Fibroblast of the aortic adventitia (primary cell): ENCODE results near the gene ADGRG3. TPM values are rescaled to one million over a fixed set of nuclear protein-coding genes. Genes with fewer than 3 reads are reported as not detected.

Source experiments
- DNase-seq: peaks from one replicate; pipeline ENCODE4 v3.0.0-alpha.2; 2010; ENCODE audit warnings: low read depth
- H3K4me3 ChIP-seq: 2 replicates; pipeline ENCODE4 v1.5.1; 2011; ENCODE audit warnings: low read depth, mild to moderate bottlenecking, control low read depth, low read length, moderate library complexity
- total RNA-seq: library from RNA; depleted of rRNA; stranded (reverse); fragments of >200 nt; gene quantifications from 2 replicates; pipeline ENCODE4 v1.2.3, GENCODE V29; 2012; ENCODE audit warnings: low replicate concordance
- TF ChIP-seq, protein P1 (sequence below): IDR thresholded peaks from 2 replicates; pipeline ENCODE4 v1.5.1; 2011; ENCODE audit warnings: mild to moderate bottlenecking, low read length, control low read depth, inconsistent platforms; ENCODE audit not compliant: insufficient read depth

Gene ADGRG3
- total RNA-seq, 1 donor, result not detected

DNA sequence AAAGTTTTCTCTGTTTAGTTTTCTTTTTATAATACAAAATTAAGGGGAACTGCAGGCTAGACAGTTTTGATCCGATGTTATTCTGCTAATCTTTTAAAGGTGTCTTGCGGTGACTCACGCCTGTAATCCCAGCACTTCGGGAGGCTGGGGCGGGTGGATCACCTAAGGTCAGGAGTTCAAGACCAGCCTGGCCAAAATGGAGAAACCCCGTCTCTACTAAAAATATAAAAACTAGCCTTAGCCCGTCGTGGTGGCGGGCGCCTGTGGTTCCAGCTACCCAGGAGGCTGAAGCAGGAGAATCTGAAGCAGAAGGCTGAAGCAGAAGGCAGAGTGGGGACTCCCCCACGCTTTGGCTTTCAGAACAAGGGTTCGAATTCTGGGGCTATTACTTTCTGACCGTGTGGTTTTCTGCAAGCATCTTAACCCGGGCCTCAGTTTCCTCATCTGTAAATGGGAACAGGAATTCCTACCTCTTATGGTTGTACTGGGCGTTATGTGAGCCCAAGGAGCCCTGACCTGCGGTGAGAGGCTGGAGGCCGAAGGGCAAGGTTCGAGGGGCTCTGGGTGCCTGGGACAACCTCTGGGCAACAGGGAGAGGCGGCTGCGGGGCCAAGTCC is 66.3 kb downstream of the ADGRG3 start:
- H3K4me3 ChIP-seq, result peak overlapping the region; percentile 88
- no peak for DNase-seq
- TF ChIP-seq, protein P1, sequence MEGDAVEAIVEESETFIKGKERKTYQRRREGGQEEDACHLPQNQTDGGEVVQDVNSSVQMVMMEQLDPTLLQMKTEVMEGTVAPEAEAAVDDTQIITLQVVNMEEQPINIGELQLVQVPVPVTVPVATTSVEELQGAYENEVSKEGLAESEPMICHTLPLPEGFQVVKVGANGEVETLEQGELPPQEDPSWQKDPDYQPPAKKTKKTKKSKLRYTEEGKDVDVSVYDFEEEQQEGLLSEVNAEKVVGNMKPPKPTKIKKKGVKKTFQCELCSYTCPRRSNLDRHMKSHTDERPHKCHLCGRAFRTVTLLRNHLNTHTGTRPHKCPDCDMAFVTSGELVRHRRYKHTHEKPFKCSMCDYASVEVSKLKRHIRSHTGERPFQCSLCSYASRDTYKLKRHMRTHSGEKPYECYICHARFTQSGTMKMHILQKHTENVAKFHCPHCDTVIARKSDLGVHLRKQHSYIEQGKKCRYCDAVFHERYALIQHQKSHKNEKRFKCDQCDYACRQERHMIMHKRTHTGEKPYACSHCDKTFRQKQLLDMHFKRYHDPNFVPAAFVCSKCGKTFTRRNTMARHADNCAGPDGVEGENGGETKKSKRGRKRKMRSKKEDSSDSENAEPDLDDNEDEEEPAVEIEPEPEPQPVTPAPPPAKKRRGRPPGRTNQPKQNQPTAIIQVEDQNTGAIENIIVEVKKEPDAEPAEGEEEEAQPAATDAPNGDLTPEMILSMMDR, result no peak

DNA sequence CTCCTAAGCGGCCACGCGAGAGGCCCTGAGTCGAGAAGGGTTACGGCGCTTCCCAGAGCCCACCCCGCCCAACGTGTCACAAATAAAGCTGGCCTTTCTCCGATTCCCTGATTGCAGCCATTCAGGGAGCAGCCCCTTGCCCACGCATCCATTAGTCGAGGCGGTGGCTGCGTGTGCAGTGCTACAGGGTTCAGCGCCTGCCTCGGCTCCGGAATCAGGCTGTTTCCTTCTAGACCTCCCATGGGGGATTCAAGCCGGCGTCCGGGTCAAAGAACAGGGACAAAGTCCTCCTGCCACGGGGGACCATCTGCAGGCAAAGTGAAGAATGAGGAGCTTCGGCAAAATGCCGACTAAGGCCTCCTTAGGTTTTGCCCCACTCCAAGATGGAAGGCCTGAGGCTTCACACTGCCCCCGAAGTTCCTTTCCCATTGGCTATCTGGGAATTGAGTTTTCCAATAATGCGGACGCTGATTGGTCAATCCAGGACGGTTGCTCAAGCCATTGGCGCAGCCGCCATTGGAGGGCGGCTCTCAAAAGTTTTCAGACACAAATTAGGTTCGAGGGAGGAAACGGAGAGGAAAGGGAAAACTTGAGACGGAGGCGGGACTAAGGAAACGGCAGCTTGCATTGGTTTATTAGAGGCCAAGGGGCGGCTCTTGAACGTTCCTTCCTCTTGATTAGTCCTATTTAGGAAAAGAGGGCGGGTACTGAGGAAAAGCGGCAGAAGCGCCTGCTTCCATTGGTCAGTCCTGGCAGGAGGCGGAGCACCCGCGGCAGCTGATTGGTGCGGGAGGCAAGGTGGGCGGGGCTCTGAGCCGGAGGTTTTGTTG is 67.0 kb downstream of the ADGRG3 start:
- TF ChIP-seq, protein P1, result no peak
- peak; percentile 100 for DNase-seq
- peak overlapping the region; percentile 99 for H3K4me3 ChIP-seq

DNA sequence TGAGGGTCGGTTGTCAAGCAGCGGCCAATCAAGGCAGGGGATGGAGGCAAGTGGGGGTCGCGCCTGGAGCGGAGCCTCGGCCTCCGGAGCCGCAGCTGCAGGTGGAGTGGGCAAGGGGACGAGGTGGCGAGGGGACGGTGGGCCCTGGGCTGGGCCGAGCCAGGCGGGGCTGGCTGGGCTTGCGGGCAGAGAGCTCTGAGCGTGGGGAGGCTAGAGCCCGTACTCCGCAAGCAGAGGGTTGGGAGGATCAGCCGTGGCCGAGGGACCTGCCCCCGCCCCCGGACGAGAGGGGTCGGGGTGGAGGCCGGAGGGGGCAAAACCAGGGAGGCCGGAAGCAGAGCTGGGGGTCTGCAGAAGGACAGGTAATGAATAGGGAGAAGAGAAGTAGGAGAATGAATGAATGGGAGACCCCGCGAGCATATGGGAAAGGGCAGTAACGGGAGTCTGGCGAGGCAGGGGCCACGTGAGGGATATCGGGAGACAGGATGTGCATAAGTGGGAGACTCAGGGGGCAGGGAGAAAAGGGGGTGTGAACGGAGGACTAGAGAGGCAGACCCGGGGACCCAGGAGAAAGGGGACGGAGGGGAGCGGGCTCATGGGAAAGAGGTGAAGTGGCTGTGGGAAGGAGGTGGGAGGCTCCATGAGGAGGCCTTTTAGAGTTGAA is 67.8 kb downstream of the ADGRG3 start, which contains the start of gene KATNB1:
KATNB1 (plus strand) TSS at position 16 of the 664 bp plus-strand sequence. CDS start 1,474 bp downstream, outside the sequence.
- no peak for DNase-seq
- TF ChIP-seq, protein P1, result no peak

DNA sequence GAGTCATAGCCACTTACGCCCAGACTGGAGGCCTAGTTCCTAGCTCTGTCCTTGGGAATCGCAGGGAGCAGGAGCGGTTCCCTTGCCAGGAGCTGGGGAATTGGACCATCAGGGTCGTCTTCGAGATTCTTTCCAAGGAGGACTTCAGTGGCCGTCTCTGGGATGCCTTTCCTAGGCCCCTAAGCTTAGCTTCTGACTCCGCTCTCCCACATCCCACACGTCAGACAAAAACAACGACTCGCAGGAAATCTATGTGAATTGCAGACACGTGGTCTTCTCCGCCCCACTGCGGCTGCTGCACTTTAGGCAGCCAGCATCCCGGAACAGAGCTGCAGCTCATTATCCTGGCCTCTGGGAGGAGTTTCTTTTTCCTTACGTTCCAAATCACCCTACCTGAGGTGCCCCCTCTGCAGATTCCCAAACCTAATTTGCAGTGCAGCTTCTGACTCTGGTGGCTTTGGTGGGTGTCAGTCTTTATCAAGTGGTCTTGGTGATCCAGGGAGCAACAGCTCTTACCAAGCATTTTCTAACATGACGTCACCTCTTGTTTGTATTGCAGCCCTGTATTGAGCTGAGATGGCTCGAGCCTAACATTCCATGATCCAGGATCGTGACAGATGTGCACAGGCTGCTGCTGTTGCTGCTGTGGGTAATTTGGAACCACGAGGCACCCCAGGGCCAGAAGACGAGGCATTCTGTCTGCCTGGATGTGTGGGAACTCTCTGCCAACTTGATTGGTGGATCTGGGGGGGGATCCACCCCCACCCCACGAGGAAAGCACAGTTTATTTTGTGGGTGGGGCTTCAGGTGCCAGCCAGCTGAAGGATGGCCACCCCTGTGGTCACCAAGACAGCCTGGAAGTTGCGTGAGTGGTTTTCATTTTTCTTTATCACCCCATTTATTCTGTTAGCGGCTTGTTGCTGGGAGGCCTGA is 68.6 kb downstream of the ADGRG3 start:
- peak overlapping the region; percentile 99 for H3K4me3 ChIP-seq
- DNase-seq, result peak; percentile 75
- TF ChIP-seq, protein P1, result peak; percentile 26

More for the DNA sequence above, 67.8 kb downstream of the ADGRG3 start, which contains the start of gene KATNB1:
- H3K4me3 ChIP-seq, result peak within 1 kb of the TSS; percentile 99

DNA sequence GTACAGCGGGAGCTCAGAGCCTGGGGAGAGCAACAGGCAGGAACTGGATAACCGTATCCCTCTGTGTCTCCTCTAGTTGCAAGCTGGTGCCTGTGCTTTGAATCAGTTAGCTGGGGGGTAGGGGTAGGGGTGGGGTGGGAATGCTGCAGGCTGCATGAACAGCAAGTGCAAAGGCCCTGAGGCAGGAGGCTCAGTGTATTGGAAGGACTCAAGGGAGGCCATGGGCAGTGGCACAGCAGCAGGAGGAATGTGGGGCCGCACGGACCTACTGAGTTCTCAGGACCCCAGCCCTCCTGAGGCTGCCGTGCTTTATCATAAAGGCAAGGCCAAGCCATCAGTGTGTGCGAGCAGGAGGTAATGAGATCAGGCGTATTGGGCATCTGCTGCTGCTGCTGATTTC is 70.7 kb downstream of the ADGRG3 start:
- no peak for DNase-seq
- TF ChIP-seq, protein P1, result no peak
- H3K4me3 ChIP-seq, result no peak overlapping the region

Other genes with a start within 250 kb of the ADGRG3 start
- 39.3 and 53.9 TPM in 2 replicates for gene CIAPIN1, start 220.9 kb upstream of the ADGRG3 start, total RNA-seq
- gene COQ9, start 220.8 kb upstream of the ADGRG3 start, total RNA-seq, result 30.9 and 40.0 TPM in 2 replicates
- gene POLR2C, start 205.6 kb upstream of the ADGRG3 start, total RNA-seq, result 26.1 and 76.6 TPM in 2 replicates
- 19.5 and 29.6 TPM in 2 replicates for gene DOK4, start 181.8 kb upstream of the ADGRG3 start, total RNA-seq
- gene CCDC102A, start 131.7 kb upstream of the ADGRG3 start, total RNA-seq, result 9.9 and 30.7 TPM in 2 replicates
- gene ADGRG5, start 125.7 kb upstream of the ADGRG3 start, total RNA-seq, result not detected in 2 replicates
- gene ADGRG1, start 39.7 kb upstream of the ADGRG3 start, total RNA-seq, result 1.6 and 9.8 TPM in 2 replicates
- gene DRC7, start 26.5 kb downstream of the ADGRG3 start, total RNA-seq, result 0.09 TPM in 1 of 2 replicates, not detected in the other
- 8.3 and 23.7 TPM in 2 replicates for gene KATNB1, start 67.5 kb downstream of the ADGRG3 start, total RNA-seq
- gene KIFC3, start 134.2 kb downstream of the ADGRG3 start, total RNA-seq, result 23.0 and 32.8 TPM in 2 replicates